NOMO-1 treated with dmso at 0.1 percent for 144 hours (cell line): ENCODE data around the gene DUSP15.

Experiments
- DNase-seq: peaks from one replicate; lab custom pipeline; 2025; ENCODE audit not compliant: unreplicated experiment; lab: John Stamatoyannopoulos, UW

Gene DUSP15

GRCh38 chr20:31860390-31861134 is 9.8 kb downstream of the DUSP15 start:
- no peak for DNase-seq

DNA sequence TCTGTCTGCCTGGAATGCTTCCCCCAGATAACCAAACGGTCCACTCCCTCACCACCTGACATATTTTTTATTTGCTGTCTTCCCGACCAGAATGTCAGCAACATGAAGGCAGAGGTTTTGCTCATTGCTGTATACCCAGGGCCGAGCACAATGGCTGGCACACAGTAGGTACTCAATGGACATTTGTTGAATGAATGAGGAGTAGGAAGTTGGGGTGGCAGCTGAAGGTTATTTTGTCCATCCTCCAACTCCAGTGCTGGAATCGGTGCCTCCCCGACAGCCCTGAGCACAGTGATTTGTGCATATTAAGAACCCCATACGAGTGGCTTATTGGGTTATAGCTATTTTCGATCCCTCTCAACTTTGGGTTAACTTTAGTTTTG is 10.3 kb downstream of the DUSP15 start:
- no peak for DNase-seq

GRCh38 chr20:31859266-31859997 is 10.9 kb downstream of the DUSP15 start:
- no peak for DNase-seq

GRCh38 chr20:31858760-31859083 is 11.6 kb downstream of the DUSP15 start:
- no peak for DNase-seq

DNA sequence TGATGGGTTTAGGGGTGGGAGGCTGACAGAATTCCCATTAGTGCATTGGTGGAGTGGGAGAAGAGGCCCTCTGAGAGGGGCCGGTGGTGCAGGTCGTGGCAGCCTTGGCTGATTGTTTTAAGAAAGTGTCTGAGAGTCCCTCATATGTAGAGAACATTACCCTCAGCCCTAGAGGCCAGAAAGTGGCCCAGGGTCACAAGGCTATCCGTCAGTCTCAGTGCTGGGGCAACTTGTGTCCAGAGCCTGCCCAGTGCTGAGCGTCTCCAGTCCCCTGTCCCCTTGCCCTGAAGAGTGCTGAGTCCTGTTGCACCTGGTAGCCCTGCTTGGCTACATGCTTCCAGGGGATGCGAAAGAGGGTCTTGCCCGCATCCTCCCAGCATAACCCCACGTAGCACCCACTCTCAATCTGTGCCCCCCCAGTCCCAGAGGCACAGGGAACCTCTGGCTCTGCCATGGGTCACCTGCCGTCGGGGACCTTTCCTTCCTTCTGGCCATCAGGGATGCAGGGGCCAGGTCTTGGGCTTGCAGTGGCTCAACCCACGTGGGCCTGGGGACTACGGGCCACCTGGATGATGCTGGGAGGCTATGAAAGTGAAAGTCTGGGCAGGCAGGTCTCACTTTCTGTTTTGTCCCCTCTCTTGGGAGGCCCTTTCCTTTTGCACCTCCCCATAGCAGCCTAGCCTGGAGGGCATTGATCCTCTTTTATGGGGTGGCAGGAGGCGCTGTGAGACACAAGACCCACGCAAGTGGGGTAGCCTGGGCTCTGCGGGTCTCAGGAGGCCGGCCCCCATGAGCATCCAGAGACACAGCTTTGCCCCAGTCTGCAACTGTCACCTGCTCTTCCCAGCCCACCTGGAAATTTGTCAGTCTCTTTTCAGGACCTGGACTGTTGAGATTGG is 12.2 kb downstream of the DUSP15 start:
- DNase-seq = no peak

DNA sequence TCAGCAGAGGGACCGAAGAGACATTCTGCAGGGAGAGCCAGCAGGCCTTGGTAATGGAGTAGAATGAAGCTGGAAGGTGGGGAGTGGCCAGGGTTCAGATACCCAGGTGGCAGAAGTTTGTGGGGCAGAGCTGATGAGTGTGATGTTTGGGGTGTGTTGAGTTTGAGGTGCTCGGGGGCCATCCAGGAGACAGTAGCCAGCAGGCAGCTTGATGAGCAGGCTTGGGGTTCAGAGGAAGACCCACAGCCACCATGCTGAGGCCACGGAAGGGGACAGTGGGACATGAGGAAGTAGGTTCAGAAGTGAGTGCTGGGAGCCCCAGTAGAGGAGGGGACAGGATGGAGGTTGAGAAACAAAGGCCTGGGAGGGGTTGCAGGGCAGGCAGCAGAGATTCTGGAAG is 13.8 kb downstream of the DUSP15 start:
- DNase-seq = no peak

DNA sequence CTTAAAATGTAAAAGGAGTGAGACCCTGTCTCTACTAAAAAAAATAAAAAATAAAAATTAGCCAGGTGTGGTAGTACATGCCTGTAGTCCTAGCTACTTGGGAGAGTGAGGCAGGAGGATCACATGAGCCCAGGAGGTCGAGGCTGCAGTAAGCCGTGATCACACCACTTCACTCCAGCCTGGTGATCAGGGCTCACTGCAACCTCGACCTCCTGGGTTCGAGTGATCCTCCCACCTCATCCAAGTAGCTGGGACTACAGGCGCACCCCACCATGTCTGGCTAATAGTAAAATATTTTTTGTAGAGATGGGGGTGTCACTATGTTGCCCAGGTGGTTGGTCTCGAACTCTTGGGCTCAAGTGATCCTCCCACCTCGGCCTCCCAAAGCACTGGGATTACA is 16.8 kb downstream of the DUSP15 start:
- no peak for DNase-seq

DNA sequence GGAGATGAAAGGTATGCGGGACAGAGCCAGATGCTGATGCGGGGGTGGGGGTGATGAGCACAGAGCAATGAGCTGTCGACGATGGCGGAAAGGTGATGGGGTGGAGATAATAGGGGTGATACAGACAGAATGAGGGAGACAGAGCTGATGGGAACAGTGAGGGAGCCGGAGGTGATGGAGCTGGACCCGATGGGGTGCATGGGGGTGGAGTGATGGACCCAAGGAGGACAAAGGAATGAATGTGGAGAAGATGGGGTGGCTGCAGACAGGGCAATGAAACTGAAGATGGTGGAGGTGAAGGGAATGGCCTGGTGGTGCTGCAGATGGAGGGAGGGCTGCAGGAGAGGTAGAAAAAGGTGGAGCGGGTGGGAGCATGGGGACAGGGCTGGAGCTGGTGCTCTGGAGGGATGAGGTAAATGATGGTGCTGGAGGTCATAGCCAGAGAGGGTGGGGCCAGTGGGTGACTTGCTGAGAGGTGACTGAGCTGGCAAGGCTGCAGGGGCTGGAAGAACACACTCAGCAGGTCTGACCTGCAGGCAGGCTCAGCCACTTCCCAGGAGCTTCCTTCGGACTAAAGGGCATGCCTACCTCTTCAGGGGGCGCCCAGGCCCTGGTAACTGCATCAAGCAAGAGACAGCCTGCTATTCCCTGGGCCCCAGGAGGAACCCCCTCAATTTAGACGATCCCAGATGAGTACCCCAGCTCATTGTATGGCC is 18.9 kb downstream of the DUSP15 start:
- no peak for DNase-seq

GRCh38 chr20:31849306-31849930 is 20.9 kb downstream of the DUSP15 start:
- DNase-seq = no peak

- DNase-seq = no peak
These were observed 22.0 kb downstream of the DUSP15 start for GRCh38 chr20:31848088-31848999.

DNA sequence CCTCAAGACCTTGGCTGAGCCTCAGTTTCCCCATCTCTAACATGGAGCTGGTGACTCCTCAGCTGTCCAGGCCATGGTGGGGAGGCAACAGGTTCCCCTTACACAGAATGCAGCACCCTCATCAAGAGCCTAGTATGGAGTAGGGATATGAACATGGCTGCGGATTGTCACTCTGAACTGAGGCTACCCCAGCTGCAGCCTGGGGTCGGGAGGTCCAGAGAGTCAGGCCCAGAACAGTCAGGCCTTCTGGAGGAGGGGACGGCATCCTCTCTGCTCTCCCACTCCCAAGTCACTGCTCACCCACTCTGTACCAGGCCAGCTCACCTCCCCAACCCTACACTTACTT is 23.6 kb downstream of the DUSP15 start:
- DNase-seq = no peak

GRCh38 chr20:31845300-31845863 is 24.9 kb downstream of the DUSP15 start, which contains the start of gene FOXS1:
Gene FOXS1, minus strand, starts transcription at chr20:31845604. Its CDS starts 62 bp downstream, at chr20:31845542.
- DNase-seq = no peak

- DNase-seq = no peak
These were observed 25.5 kb downstream of the DUSP15 start for GRCh38 chr20:31844737-31845299.

- DNase-seq = no peak
These were observed 26.4 kb downstream of the DUSP15 start for GRCh38 chr20:31843881-31844280.

- no peak for DNase-seq
These were observed 27.0 kb downstream of the DUSP15 start for GRCh38 chr20:31843288-31843687.

DNA sequence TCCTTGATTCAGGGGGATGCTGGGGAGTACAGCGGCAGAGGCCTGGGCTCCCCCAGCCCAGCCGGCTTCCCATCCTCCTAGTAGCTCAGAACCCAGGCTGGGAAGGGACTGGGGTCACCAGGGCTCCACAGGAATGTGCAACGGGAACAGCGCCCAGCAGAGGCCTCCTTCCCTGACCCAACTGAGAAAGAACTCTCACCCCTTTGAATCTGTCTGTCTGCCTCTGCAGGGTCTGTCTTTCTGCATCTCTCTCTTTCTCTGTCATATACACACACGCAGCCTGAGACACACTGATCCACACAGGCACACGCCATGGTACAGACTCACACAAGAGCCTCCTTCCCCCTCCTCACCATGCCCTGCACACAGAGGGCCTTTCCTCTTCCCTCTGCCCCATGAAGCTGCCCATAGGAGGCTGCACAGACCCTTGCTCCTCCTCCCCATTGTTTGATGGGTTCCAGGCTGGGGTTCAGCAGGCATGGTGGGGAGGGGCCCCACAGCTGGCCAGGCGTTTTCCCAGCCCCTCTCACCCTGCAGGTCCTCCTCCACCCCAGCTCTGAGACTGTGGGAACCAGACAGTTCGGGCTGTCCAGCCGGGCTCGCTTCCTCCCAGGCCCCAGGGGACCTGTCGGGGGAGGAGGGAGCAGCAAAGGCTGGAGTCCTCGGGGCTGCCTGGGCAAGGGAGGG is 27.7 kb downstream of the DUSP15 start:
- no peak for DNase-seq

DNA sequence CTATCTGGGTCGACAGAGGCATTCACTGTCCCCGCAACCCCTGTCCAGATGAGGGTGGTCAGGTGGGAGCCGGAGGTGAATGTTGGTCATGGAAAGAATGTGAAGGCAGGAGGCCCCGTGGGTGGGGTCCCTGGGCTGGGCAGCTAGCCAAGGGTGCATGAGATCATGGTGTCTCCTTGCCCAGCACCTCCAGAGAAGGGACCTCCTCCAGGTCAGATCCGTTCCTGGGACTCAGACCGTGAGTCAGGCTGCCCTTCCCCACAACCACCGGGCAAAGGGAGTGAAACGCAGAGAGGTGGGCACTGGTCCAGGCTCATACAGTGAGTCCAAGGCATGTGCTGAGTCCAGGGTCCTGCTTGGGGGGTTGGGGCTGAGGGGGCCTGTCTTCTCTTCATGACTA is 28.4 kb downstream of the DUSP15 start:
- DNase-seq = no peak
